ENCODE data around the gene SFRP4. TPM values are rescaled to one million over a fixed set of nuclear protein-coding genes. Genes with fewer than 3 reads are reported as not detected.

Gene SFRP4
- total RNA-seq, 1 experiment from 2014 or later, result not detected

DNA sequence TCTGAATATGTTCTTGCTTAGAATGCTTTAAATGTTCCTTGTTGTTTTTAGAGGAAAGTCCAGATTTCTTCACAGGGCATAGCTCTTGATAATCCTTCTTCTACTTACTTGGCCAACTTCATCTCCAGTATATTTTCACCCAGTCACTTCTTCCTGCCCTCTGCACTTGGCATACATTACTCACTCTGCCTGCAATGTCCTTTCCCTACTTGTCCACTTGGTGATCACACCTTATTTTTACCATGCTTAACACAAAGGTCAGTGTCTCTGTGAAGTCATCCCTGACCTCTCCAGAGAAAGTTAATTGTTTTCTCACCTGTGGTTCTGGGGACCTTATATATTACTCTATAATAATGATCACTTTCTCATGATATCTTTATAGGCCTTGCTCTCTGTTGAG lies 23.3 kb downstream of the SFRP4 start:
- Histone ChIP-seq H3K4me1 (ENCODE audit: insufficient read depth, low read length) (no peaks in the 10 kb centered on the region), H3T11ph (ENCODE audit: low read length) (no peak overlapping the region), H3K79me1 (ENCODE audit: insufficient read depth, low read depth, low read length, poor library complexity, severe bottlenecking) (no peaks in the 10 kb centered on the region), H3K9me3 (ENCODE audit: control insufficient read depth, low read depth, low read length) (no peaks in the 10 kb centered on the region), H3K56ac (ENCODE audit: insufficient read length, low read depth, low read length) (no peak overlapping the region), H3K18ac (ENCODE audit: insufficient read length, low read depth, low read length) (no peak overlapping the region), H4K8ac (replicated peaks; ENCODE audit: insufficient read length, low read depth, low read length) (no peak overlapping the region), H3K27ac (ENCODE audit: insufficient read length, low read depth, low read length) (no peak overlapping the region), H2BK5ac (ENCODE audit: insufficient read length, low read length) (no peak overlapping the region), H4K20me1 (ENCODE audit: control insufficient read depth, insufficient read depth, insufficient read length) (no peaks in the 10 kb centered on the region), H2BK120ac (ENCODE audit: low read depth, low read length, poor library complexity, severe bottlenecking) (no peak overlapping the region), H2AK5ac (ENCODE audit: insufficient read length, low read length) (no peak overlapping the region), H4K5ac (ENCODE audit: insufficient read length, low read depth, low read length) (no peak overlapping the region), H3K14ac (ENCODE audit: insufficient read depth, low read length) (no peak overlapping the region), H3K4ac (ENCODE audit: low read depth, low read length) (no peak overlapping the region), H2BK20ac (ENCODE audit: low read depth, low read length, poor library complexity, severe bottlenecking) (no peak overlapping the region), H3K23me2 (ENCODE audit: insufficient read length, low read depth, low read length, poor library complexity, severe bottlenecking) (no peaks in the 10 kb centered on the region), H3K9ac (ENCODE audit: extremely low read depth, insufficient read length, low read length) (no peak overlapping the region), H3K4me2 (ENCODE audit: insufficient read depth, insufficient read length, low read length) (no peak overlapping the region), H4K91ac (ENCODE audit: insufficient read length, low read depth, low read length) (no peak overlapping the region), H3K23ac (ENCODE audit: insufficient read length, low read depth, low read length) (no peak overlapping the region), H2BK15ac (ENCODE audit: low read depth, low read length) (no peak overlapping the region), H3K27me3 (ENCODE audit: insufficient read depth, low read length) (no peaks in the 10 kb centered on the region), H2BK12ac (ENCODE audit: insufficient read length, low read depth, low read length) (no peak overlapping the region), H3K79me2 (ENCODE audit: insufficient read depth, low read length) (no peaks in the 10 kb centered on the region), H2AFZ (ENCODE audit: low read length) (no peak overlapping the region)
- Mint-ChIP-seq H3K4me3 (no peak overlapping the region), H3K9me3 (peaks cover 0 to 2% of the 10 kb centered on the region in 2 experiments; a peak in 1 of 5 replicates), H3K27ac (no peak overlapping the region), H3K36me3 (ENCODE audit: insufficient read depth in 1 of 3, low read depth in 3 of 3) (no peaks in the 10 kb centered on the region), H3K4me1 (no peaks in the 10 kb centered on the region), H3K27me3 (ENCODE audit: low read depth) (no peaks in the 10 kb centered on the region; the same call in 1 of the 2 replicates)
- TF ChIP-seq, protein P1, sequence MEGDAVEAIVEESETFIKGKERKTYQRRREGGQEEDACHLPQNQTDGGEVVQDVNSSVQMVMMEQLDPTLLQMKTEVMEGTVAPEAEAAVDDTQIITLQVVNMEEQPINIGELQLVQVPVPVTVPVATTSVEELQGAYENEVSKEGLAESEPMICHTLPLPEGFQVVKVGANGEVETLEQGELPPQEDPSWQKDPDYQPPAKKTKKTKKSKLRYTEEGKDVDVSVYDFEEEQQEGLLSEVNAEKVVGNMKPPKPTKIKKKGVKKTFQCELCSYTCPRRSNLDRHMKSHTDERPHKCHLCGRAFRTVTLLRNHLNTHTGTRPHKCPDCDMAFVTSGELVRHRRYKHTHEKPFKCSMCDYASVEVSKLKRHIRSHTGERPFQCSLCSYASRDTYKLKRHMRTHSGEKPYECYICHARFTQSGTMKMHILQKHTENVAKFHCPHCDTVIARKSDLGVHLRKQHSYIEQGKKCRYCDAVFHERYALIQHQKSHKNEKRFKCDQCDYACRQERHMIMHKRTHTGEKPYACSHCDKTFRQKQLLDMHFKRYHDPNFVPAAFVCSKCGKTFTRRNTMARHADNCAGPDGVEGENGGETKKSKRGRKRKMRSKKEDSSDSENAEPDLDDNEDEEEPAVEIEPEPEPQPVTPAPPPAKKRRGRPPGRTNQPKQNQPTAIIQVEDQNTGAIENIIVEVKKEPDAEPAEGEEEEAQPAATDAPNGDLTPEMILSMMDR (conservative IDR thresholded peaks at IDR 0.05), result no peak
- DNase-seq, result no peak
